HG02981 (cell line): Measurements from ENCODE around the gene AMIGO3.
"Not testable (repeated sequence)": the region's sequence is repeated elsewhere in the genome, so short reads cannot be mapped to it uniquely, and the experiment has no call there.

Experiments
- ATAC-seq: cut with Tn5 transposase; IDR thresholded peaks from one replicate; pipeline ENCODE4 v1.9.1; 2021; ENCODE audit warnings: mild to moderate bottlenecking, moderate library complexity; ENCODE audit not compliant: unreplicated experiment

AMIGO3 gene

DNA sequence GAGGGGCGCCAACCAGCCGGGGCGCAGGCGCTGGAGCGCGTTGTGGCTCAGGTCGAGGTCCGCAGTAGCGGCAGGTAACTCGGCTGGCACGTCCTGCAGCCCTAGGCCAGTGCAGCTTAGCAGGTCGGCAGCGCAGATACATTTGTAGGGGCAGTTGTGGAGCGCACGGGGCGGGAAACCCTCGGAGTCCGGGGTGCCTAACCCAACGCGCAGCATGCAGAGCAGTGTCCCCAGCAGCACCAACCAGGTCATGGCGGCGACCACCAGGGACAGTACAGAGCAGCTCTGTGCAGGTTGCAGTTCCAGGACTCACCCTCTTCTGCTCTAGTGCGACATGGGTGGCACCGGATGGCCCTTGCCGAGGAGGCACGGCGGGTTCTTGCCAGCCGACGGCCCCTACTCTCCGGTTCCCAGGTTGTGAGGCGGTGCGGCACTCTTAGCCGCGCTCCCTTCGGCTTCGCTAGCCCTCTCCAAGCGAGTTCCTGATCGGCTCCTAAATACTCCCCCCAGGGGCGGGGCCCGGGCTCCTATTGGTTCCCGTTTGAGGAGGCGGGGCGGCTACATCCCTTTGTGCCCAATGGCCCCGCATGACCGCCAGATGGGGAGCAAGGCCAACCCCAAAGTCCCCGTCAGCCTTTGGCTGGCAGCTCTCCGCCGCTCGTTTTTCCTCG, at the start of gene AMIGO3:
AMIGO3 (minus strand) TSS at position 471 of the 671 bp plus-strand sequence; CDS start at position 252, 219 bp downstream.
- peak; percentile 62 for ATAC-seq

DNA sequence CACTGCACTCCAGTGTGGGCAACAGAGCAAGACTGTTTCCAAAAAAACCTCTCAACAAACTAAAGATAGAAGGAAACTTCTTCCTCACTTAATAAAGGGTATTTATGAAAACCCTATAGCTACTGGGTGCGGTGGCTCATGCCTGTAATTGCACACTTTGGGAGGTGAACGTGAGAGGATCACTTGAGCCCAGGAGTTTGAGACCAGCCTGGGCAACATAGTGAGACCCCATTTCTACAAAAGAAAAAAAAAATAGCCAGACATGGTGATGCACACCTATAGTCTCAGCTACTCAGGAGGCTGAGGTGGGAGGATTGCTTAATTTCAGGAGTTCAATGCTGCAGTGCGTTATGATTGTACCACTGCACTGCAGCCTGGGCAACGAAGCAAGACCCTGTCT, 44.5 kb upstream of the AMIGO3 start:
- no peak for ATAC-seq

- ATAC-seq: no peak
Observed at GRCh38 chr3:49761661-49762060, 42.2 kb upstream of the AMIGO3 start.

DNA sequence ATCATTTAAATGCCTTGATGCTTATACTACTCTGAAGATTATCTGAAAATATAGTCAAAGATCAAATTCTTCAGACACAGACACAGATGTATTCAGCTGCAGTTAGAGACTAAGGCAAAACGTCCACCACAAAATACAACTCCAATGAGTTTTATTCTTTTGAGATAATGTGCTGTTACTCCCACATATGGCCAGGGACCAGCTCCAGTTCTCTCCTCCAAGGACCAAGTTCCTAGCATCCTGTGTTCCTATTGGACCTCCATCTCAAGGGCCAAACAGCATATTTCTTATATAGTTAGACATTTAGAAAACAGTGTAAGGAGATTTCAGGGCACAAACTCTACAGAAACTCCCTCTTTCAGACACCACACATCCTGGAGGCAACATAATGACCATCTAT, 39.7 kb upstream of the AMIGO3 start:
- no peak for ATAC-seq

DNA sequence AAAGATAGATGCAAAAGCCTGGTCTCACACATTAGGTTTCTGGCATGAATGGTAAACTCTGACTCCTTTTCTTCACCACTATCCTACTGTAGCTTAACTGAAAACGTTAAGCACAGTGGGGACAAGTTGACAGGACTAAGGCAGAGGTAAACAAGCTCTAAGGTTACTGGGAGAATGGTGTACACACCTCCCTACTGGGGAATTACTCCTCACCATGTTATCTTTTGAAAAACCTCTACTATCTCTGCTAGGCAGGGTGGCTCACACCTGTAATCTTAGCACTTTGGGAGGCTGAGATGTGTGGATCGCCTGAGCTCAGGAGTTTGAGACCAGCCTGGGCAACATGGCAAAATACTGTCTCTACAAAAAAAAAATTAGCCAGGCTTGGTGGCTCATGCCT, 37.7 kb upstream of the AMIGO3 start:
- ATAC-seq: no peak

- ATAC-seq: no peak
Observed at GRCh38 chr3:49756036-49756435, 36.6 kb upstream of the AMIGO3 start.

DNA sequence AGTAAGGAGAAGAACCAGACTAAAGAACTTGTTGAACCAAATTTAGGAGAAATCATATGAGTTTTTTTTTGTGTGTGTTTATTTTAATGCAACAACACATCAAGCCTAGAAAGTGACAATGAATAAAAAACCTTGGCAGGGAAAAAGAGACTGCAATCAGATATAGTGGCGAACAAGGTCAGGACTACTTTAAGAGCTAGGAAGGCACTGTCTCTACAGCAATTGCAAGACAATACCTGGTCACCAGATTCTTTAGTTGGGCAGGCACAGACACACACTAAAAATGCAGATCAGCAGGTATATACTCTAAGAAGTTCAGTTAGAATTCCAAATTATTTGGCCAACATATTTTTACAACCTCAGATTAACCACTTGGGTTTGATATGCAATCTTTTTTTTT, 35.1 kb upstream of the AMIGO3 start:
- no peak for ATAC-seq

- no peak for ATAC-seq
Observed at GRCh38 chr3:49751501-49751900, 32.0 kb upstream of the AMIGO3 start.

DNA sequence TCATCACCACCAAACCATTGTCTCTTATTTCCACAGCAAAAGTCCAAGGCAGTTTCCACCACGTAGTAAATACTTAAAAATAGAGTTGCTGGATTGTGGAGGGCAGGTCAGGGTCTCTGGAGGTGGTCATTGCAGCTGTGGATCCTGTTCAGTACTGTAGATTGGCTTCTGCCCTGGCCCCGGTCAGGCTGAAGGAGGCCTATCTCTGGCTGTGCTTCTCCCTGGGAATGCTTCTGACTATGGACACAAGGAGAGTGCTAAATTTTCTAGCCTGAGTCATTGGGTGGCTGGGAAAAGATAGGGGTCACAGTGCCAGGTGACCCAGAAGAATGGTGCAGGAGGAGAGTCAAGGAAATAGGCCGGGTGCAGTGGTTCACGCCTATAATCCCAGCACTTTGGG, 30.6 kb upstream of the AMIGO3 start:
- ATAC-seq: no peak

DNA sequence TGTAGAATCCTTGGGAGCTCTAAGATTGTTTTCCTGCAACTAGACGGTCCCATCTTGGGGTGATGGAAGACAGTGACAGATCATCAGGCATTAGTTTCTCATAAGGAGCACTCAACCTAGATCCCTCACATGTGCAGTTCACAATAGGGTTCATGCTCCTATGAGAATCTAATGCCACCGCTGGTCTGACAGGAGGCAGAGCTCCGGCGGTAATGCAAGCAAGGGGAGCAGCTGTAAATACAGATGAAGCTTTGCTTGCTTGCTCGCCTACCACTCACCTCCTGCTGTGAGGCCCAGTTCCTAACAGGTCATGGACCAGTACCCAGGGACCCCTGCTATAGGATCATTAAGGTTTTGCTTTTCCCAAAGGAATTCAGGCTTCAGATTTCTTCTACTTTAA, 29.4 kb upstream of the AMIGO3 start:
- not testable (repeated sequence) for ATAC-seq

- no peak for ATAC-seq
Observed at GRCh38 chr3:49747792-49748480, 28.5 kb upstream of the AMIGO3 start.

DNA sequence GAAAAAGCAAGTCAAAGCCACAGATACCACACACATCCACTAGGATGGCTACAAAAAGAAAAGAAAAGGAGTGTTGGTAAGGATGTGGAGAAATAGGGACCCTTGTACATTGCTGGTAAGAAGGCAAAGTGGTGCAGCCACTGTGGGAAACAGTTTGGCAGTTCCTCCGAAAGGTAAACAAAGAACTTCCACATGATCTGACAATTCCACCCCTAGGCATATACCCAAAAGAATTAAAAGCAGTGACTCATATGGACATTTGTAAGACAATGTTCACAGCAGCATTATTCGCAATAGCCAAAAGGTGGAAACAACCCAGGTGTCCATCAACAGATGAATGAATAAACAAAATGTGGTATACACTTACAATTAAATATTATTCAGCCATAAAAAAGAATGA, 26.5 kb upstream of the AMIGO3 start:
- ATAC-seq: no peak

GRCh38 chr3:49740427-49740826, 20.9 kb upstream of the AMIGO3 start:
- ATAC-seq: no peak

DNA sequence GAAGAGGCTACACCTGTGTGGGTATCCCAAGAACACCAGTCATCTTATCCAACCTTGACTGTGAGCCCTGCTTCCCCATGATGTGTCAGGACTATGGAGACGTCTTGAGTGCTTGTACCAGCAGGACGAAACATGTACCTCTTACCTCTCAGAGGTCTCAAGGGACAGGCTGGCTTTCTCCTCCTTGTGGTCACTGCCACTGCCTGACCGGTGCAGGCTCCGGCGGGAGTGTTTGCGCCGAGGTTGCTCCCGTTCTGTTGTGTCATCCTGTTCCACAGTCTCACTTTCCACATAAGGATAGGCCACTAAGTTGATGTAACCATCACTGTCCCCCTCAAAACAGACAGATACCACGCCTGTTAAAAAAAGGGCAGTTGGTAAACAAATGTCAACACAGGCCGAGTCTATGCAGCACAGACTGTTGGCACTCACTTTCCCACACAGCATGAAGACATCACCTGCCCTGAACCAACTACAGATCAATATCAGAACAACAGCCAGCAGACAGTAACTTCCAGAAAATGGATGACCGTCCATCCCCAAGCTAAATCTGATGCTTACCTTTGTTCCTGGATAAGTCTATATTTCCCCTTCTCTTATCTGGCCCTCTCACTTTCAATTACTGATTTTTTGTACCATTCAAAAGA, 18.7 kb upstream of the AMIGO3 start:
- no peak for ATAC-seq

GRCh38 chr3:49734752-49735151, 15.3 kb upstream of the AMIGO3 start:
- ATAC-seq: no peak

GRCh38 chr3:49733551-49733950, 14.1 kb upstream of the AMIGO3 start:
- ATAC-seq: no peak

- no peak for ATAC-seq
Observed at GRCh38 chr3:49732597-49732996, 13.1 kb upstream of the AMIGO3 start.

DNA sequence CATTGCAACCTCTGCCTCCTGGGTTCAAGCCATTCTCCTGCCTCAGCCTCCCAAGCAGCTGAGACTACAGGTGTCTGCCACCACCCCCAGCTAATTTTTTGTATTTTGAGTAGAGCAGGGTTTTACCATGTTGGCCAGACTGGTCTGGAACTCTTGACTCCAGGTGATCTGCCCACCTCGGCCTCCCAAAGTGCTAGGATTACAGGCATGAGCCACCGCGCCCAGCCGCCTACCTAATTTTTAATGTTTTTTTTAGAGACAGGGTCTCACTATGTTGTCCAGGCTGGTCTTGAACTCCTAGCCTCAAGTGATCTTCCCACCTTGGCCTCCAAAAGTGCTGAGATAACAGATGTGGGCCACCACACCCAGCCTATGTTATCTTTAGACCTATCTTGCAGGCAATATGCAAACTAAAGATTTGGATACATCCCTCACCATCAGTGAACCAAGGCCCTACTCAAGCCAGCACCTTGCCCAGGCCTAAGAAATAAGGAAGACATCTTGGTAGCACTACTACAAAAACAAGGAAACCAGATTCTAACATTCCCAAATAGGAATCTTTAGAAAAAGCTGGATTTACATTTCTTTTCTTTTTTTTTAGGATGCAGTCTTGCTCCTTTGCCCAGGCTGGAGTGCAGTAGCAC, 10.6 kb upstream of the AMIGO3 start:
- ATAC-seq: no peak

DNA sequence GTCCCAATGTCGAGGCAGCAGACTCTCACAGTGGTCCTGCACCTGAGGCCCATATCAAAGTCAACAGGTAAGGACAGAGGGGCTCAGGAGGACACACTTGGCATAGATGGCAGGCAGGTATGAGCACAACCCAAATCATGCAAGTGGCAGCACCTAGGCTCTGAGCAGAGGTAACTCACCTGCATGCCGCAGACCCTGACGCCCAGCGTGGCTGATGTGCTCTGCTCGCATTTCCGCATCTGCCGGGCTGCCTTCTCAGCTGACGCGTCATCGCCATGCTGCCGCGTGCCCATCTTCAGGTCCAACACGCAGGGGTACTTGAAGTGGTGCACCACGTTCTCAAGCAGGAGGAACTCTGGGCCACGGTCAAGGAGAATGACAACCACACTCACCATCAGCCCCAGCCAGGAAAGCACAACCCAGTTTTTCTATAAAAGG, 8.5 kb upstream of the AMIGO3 start:
- no peak for ATAC-seq

GRCh38 chr3:49727154-49727923, 7.9 kb upstream of the AMIGO3 start:
- no peak for ATAC-seq
